ENCODE measurements around the gene NAALADL2. TPM values are rescaled to one million over a fixed set of nuclear protein-coding genes. Genes with fewer than 3 reads are reported as not detected.

The NAALADL2 gene
- total and polyA plus RNA-seq, 2 of the 8 experiments (the other 6 are each of a cell fraction or from before 2014, with no cell fraction given): 0.12 to 0.22 TPM

GRCh38 chr3:175852560-175852959, 993.4 kb downstream of the NAALADL2 start (continued):
- TF ChIP-seq USF2 (IDR thresholded peaks at IDR 0.05; ENCODE audit: low read length) (no peak), HDAC2 (IDR thresholded peaks at IDR 0.05; ENCODE audit: borderline replicate concordance in 1 of 2, low read depth in 2 of 2, low read length in 2 of 2) (no peak), POLR2AphosphoS5 (IDR thresholded peaks at IDR 0.05; ENCODE audit: low read depth, low read length) (no peak), EZH2 (IDR thresholded peaks at IDR 0.05; ENCODE audit: low read depth, low read length, severe bottlenecking) (no peak), TAF7 (optimal IDR thresholded peaks at IDR 0.05; ENCODE audit: borderline replicate concordance, low read depth, low read length) (no peak), TEAD4 (IDR thresholded peaks at IDR 0.05; ENCODE audit: low read depth, low read length) (no peak), SAP30 (IDR thresholded peaks at IDR 0.05; ENCODE audit: insufficient read depth, insufficient replicate concordance, low read length) (no peak), PHF8 (conservative IDR thresholded peaks at IDR 0.05; ENCODE audit: low read depth, low read length) (no peak)
